OCI-LY7 (cell line): Measurements from ENCODE around the gene TRIM59. TPM values are rescaled to one million over a fixed set of nuclear protein-coding genes. Genes with fewer than 3 reads are reported as not detected.

Experiments
- BruUV-seq: library from RNA; stranded (reverse); fragments of 400-500 nt; replicated peaks from 2 replicates; lab custom pipeline; 2021; lab: Mats Ljungman, UMichigan
- CTCF ChIA-PET: fragments of 300-600 bp; sonication (Branson Sonifier 250); formaldehyde crosslinking; loops from one replicate; lab custom pipeline; 2022; ENCODE audit warnings: antibody characterized with exemption; ENCODE audit not compliant: unreplicated experiment; lab: Charles Lee
- POLR2A ChIA-PET: fragments of 300-600 bp; sonication (Branson Sonifier 250); formaldehyde crosslinking; loops from one replicate; lab custom pipeline; 2022; ENCODE audit warnings: antibody characterized with exemption; lab: Charles Lee
- DNase-seq: peaks from one replicate; pipeline ENCODE4 v3.0.0-alpha.2; 2015; ENCODE audit warnings: low spot score
- H2AFZ ChIP-seq: fragments of 200-600 bp; sonication (generic), shearing (Covaris generic); 2 replicates; pipeline ENCODE4 v1.6.1; 2014; ENCODE audit warnings: mild to moderate bottlenecking, antibody characterized with exemption, low read length, moderate library complexity
- H3K27ac ChIP-seq: fragments of 200-600 bp; sonication (generic); 2 replicates; pipeline ENCODE4 v1.5.1; 2014; ENCODE audit warnings: mixed run types, low read depth, mild to moderate bottlenecking, moderate library complexity, low read length, inconsistent platforms; ENCODE audit not compliant: poor library complexity, severe bottlenecking
- H3K36me3 ChIP-seq: fragments of 200-600 bp; sonication (generic); 2 replicates; pipeline ENCODE4 v1.6.1; 2014; ENCODE audit warnings: mild to moderate bottlenecking, antibody characterized with exemption, low read length, moderate library complexity, mixed read lengths; ENCODE audit not compliant: insufficient read depth
- H3K4me1 ChIP-seq: fragments of 200-600 bp; sonication (generic); 2 replicates; pipeline ENCODE4 v1.5.1; 2014; ENCODE audit warnings: mild to moderate bottlenecking, low read length; ENCODE audit not compliant: insufficient read depth, poor library complexity, severe bottlenecking
- H3K4me2 ChIP-seq: fragments of 200-600 bp; sonication (generic); 2 replicates; pipeline ENCODE4 v1.6.1; 2014; ENCODE audit warnings: mild to moderate bottlenecking, low read length
- H3K4me3 ChIP-seq: fragments of 200-600 bp; sonication (generic); 2 replicates; pipeline ENCODE4 v1.5.1; 2014; ENCODE audit warnings: mild to moderate bottlenecking, low read depth, low read length; ENCODE audit not compliant: poor library complexity, severe bottlenecking
- H3K79me2 ChIP-seq: fragments of 200-600 bp; sonication (generic); 2 replicates; pipeline ENCODE4 v1.6.1; 2016; ENCODE audit warnings: low read depth, mild to moderate bottlenecking, low read length, moderate library complexity, mixed read lengths; ENCODE audit not compliant: insufficient read depth
- H3K9me2 ChIP-seq: fragments of 200-600 bp; sonication (generic); 2 replicates; pipeline ENCODE4 v1.6.1; 2016; ENCODE audit warnings: mild to moderate bottlenecking, low read length, mixed read lengths; ENCODE audit not compliant: insufficient read depth
- H3K9me3 ChIP-seq: fragments of 200-600 bp; sonication (generic); 2 replicates; pipeline ENCODE4 v1.6.1; 2014; ENCODE audit warnings: mild to moderate bottlenecking, mixed run types, low read length, mixed read lengths
- H4K20me1 ChIP-seq: fragments of 200-600 bp; sonication (generic); 2 replicates; pipeline ENCODE4 v1.6.1; 2014; ENCODE audit warnings: mild to moderate bottlenecking, antibody characterized with exemption, low read length, moderate library complexity, mixed read lengths; ENCODE audit not compliant: insufficient read depth
- CTCF ChIP-seq: fragments of 200-600 bp; sonication (generic); conservative IDR thresholded peaks from 2 replicates; pipeline ENCODE4 v1.5.1; 2014; ENCODE audit warnings: mild to moderate bottlenecking, antibody characterized with exemption, low read length, moderate library complexity, mixed read lengths
- EZH2phosphoT487 ChIP-seq: fragments of 200-600 bp; sonication (generic); IDR thresholded peaks from 2 replicates; pipeline ENCODE4 v1.6.1; 2018; ENCODE audit warnings: low read depth, borderline replicate concordance, mild to moderate bottlenecking, mixed run types, antibody characterized with exemption, low read length, moderate library complexity, mixed read lengths
- intact Hi-C: fragments of 100-400 bp; cut with micrococcal nuclease; formaldehyde crosslinking; loops from one replicate; pipeline ENCODE4 v1.10.0; 2022; ENCODE audit not compliant: unreplicated experiment
- total RNA-seq, 2 experiments: library from RNA; depleted of rRNA in 1 of 2; stranded (reverse); fragments of >200 nt in 1 of 2; shearing (Covaris generic) in 1 of 2; gene quantifications; 2 replicates each; pipeline ENCODE4 v1.2.3, GENCODE V29; 2014 to 2022

TRIM59 gene
- total RNA-seq, 2 experiments from 2014 or later, result 28.7 to 46.9 TPM

DNA sequence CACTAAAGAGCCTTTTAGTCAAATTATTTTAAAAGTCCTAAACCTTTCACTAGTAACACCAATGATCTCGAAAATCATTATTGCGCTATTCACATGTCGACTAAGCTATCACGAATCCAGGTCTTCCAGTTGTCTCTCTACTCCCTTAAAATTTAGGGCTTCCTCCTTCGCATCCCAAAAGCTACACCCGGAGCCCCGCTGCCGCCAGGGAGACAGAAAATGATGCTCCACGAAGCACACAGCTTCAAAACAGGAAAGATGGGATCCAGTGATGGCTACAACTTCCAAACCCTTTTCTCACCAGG is 50.8 kb downstream of the TRIM59 start:
- Histone ChIP-seq H3K79me2 (peaks cover 88% of the 10 kb centered on the region), H3K27ac (peak overlapping the region; percentile 92), H3K4me3 (peak overlapping the region; percentile 100), H3K4me2 (peak overlapping the region; percentile 84), H3K36me3 (peaks cover 43% of the 10 kb centered on the region), H3K9me3 (no peaks in the 10 kb centered on the region), H2AFZ (peak overlapping the region; percentile 79), H3K4me1 (peaks cover 39% of the 10 kb centered on the region), H3K9me2 (no peaks in the 10 kb centered on the region), H4K20me1 (peaks cover 42% of the 10 kb centered on the region)
- POLR2A ChIA-PET, result interaction anchor here (0.7 to 1.0 kb wide), 5 partner anchors 9 to 231 kb away, joined by 3 to 8 read pairs (median 5); no protein-coding TSS in a partner anchor
- no peak for TF ChIP-seq CTCF
- no peak for TF ChIP-seq EZH2phosphoT487
- DNase-seq, result no peak
- no TSS peak for BruUV-seq
- intact Hi-C loops, result loop anchor here (1.0 to 2.0 kb wide), 3 partner anchors 50 to 356 kb away; partner anchors contain the start of gene KPNA4
- CTCF ChIA-PET, result no interaction called here

GRCh38 chr3:160395297-160395696 is 54.3 kb downstream of the TRIM59 start:
- Histone ChIP-seq H2AFZ (no peak overlapping the region), H3K4me1 (peaks cover 38% of the 10 kb centered on the region), H3K9me2 (no peaks in the 10 kb centered on the region), H3K9me3 (no peaks in the 10 kb centered on the region), H3K27ac (no peak overlapping the region), H3K36me3 (peaks cover 8% of the 10 kb centered on the region), H3K4me3 (no peak overlapping the region), H4K20me1 (peaks cover 9% of the 10 kb centered on the region; the same call in 1 of the 2 replicates), H3K79me2 (peaks cover 57% of the 10 kb centered on the region), H3K4me2 (peak overlapping the region; percentile 26)
- DNase-seq, result no peak
- BruUV-seq, result no TSS peak
- POLR2A ChIA-PET, result interaction anchor here (0.6 to 2.6 kb wide), 5 partner anchors 12 to 54 kb away, joined by 3 to 11 read pairs (median 3); partner anchors contain the start of gene TRIM59
- intact Hi-C loops, result no loop called here
- TF ChIP-seq CTCF, result no peak
- no peak for TF ChIP-seq EZH2phosphoT487
- CTCF ChIA-PET, result no interaction called here

GRCh38 chr3:160394009-160394392 is 55.6 kb downstream of the TRIM59 start:
- Histone ChIP-seq H3K79me2 (peaks cover 46% of the 10 kb centered on the region), H3K9me2 (no peaks in the 10 kb centered on the region), H3K4me3 (no peak overlapping the region), H3K9me3 (no peaks in the 10 kb centered on the region), H4K20me1 (peaks cover 5% of the 10 kb centered on the region; the same call in 1 of the 2 replicates), H3K4me1 (peaks cover 38% of the 10 kb centered on the region), H2AFZ (no peak overlapping the region), H3K4me2 (no peak overlapping the region), H3K36me3 (no peaks in the 10 kb centered on the region; the same call in 1 of the 2 replicates), H3K27ac (no peak overlapping the region)
- no peak for DNase-seq
- ChIA-PET CTCF (no interaction called here), POLR2A (interaction anchor here (0.6 to 1.7 kb wide), 6 partner anchors 13 to 140 kb away, joined by 3 to 4 read pairs (median 3); no protein-coding TSS in a partner anchor)
- no peak for TF ChIP-seq CTCF
- no peak for TF ChIP-seq EZH2phosphoT487
- intact Hi-C loops, result no loop called here
- no TSS peak for BruUV-seq
